ENCODE measurements around the gene CRYBG1.

GRCh38 chr6:106434530-106434929 is 74.0 kb downstream of the CRYBG1 start:
- TF ChIP-seq CTCF (IDR thresholded peaks at IDR 0.05) (no peak), POLR2A (IDR thresholded peaks at IDR 0.05) (no peak)

All from body of pancreas (tissue), 4 donors.